ENCODE measurements around the gene NKAIN2.

Gene NKAIN2

DNA sequence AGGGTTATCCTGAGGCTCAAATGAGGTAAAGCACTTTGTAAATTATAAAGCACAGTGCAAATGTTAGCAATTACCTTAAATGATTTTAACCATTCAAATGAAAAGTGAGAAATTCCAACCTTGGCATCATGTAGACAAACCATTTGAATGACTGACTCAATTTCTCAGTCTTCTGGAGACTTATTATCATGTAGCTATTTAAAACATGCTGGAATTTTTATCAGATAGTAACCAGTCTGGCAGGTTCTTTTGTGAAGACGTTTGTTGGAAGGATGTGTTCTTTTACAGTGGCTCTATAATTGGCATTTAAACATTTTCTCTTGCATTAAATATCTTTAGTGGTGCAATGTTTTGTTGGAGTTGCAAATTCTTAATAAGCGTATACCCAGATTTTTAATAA, 386.6 kb downstream of the NKAIN2 start:
- no peaks in the 10 kb centered on the region for H3K9me3 ChIP-seq (ENCODE audit: control insufficient read depth, low read depth, low read length)
- H3K36me3 ChIP-seq (ENCODE audit: control insufficient read depth, low read depth, low read length) = no peaks in the 10 kb centered on the region
- no peak overlapping the region for H3K27ac ChIP-seq (ENCODE audit: low read length)
- H3K4me3 ChIP-seq (ENCODE audit: low read length) = no peak overlapping the region
- H3K27me3 ChIP-seq (ENCODE audit: control insufficient read depth, insufficient read depth, low read length) = no peaks in the 10 kb centered on the region
- H3K9ac ChIP-seq (ENCODE audit: low read length) = no peak overlapping the region
- H3K4me1 ChIP-seq (ENCODE audit: control insufficient read depth, low read depth, low read length) = peaks cover 8% of the 10 kb centered on the region

DNA sequence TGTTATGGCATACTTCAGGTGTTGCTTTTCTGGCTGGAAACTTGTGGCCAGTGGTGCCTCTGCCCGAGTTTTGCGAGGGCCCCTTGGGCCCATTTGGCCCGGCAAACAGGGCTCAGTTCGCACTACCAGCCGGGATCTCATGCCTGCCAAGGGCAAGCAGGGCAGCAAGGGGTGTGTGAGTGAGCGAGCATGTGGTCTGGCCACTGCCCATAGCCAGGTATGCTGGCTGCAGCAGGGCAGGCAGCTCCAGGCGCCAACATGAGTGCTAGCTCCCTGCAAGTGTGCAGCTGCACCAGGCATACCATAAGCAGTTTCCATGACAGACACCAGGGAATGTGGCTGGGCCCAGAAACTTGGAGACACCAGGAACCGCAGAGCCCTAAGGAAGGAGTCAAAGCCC, 389.5 kb downstream of the NKAIN2 start:
- Histone ChIP-seq H3K27me3 (ENCODE audit: control insufficient read depth, insufficient read depth, low read length) (no peaks in the 10 kb centered on the region), H3K4me1 (ENCODE audit: control insufficient read depth, low read depth, low read length) (peaks cover 11% of the 10 kb centered on the region), H3K9me3 (ENCODE audit: control insufficient read depth, low read depth, low read length) (no peaks in the 10 kb centered on the region), H3K27ac (ENCODE audit: low read length) (no peak overlapping the region), H3K9ac (ENCODE audit: low read length) (no peak overlapping the region), H3K4me3 (ENCODE audit: low read length) (no peak overlapping the region), H3K36me3 (ENCODE audit: control insufficient read depth, low read depth, low read length) (no peaks in the 10 kb centered on the region)

GRCh38 chr6:124197148-124197547, 393.5 kb downstream of the NKAIN2 start:
- H3K36me3 ChIP-seq (ENCODE audit: control insufficient read depth, low read depth, low read length) = no peaks in the 10 kb centered on the region

GRCh38 chr6:124199286-124199685, 395.6 kb downstream of the NKAIN2 start:
- Histone ChIP-seq H3K4me3 (ENCODE audit: low read length) (no peak overlapping the region), H3K4me1 (ENCODE audit: control insufficient read depth, low read depth, low read length) (peaks cover 4% of the 10 kb centered on the region)

More at GRCh38 chr6:124197148-124197547, 393.5 kb downstream of the NKAIN2 start:
- Histone ChIP-seq H3K27ac (ENCODE audit: low read length) (no peak overlapping the region), H3K4me1 (ENCODE audit: control insufficient read depth, low read depth, low read length) (peaks cover 4% of the 10 kb centered on the region), H3K4me3 (ENCODE audit: low read length) (no peak overlapping the region), H3K27me3 (ENCODE audit: control insufficient read depth, insufficient read depth, low read length) (no peaks in the 10 kb centered on the region), H3K9ac (ENCODE audit: low read length) (no peak overlapping the region), H3K9me3 (ENCODE audit: control insufficient read depth, low read depth, low read length) (no peaks in the 10 kb centered on the region)

DNA sequence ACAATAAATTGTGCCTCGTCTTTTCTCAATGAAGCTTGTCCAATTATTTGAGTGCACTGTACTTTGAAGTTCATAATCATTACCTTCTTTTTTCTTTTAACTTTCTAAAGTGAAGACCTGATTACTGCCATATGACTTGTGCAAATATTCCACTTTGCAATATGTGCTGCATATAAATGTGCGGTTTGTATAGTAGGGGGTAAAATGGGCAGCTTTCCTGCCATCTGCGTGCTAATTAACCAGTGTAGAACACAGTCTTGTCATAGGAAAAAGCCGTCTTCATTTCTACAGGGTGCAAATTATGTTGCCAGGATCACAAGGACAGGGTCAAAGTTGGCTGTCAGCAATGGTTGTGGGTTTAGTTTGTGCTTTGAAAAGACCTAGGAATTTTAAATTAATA, 397.0 kb downstream of the NKAIN2 start:
- Histone ChIP-seq H3K36me3 (ENCODE audit: control insufficient read depth, low read depth, low read length) (no peaks in the 10 kb centered on the region), H3K27ac (ENCODE audit: low read length) (no peak overlapping the region), H3K9me3 (ENCODE audit: control insufficient read depth, low read depth, low read length) (no peaks in the 10 kb centered on the region), H3K9ac (ENCODE audit: low read length) (no peak overlapping the region), H3K4me3 (ENCODE audit: low read length) (no peak overlapping the region), H3K27me3 (ENCODE audit: control insufficient read depth, insufficient read depth, low read length) (no peaks in the 10 kb centered on the region), H3K4me1 (ENCODE audit: control insufficient read depth, low read depth, low read length) (no peaks in the 10 kb centered on the region)

More at GRCh38 chr6:124199286-124199685, 395.6 kb downstream of the NKAIN2 start:
- H3K27ac ChIP-seq (ENCODE audit: low read length) = no peak overlapping the region
- H3K9ac ChIP-seq (ENCODE audit: low read length) = no peak overlapping the region
- no peaks in the 10 kb centered on the region for H3K36me3 ChIP-seq (ENCODE audit: control insufficient read depth, low read depth, low read length)
- no peaks in the 10 kb centered on the region for H3K9me3 ChIP-seq (ENCODE audit: control insufficient read depth, low read depth, low read length)
- H3K27me3 ChIP-seq (ENCODE audit: control insufficient read depth, insufficient read depth, low read length) = no peaks in the 10 kb centered on the region

- H3K4me3 ChIP-seq (ENCODE audit: low read length) = no peak overlapping the region
- no peaks in the 10 kb centered on the region for H3K4me1 ChIP-seq (ENCODE audit: control insufficient read depth, low read depth, low read length)
- H3K27me3 ChIP-seq (ENCODE audit: control insufficient read depth, insufficient read depth, low read length) = no peaks in the 10 kb centered on the region
- no peak overlapping the region for H3K9ac ChIP-seq (ENCODE audit: low read length)
- H3K27ac ChIP-seq (ENCODE audit: low read length) = no peak overlapping the region
- H3K9me3 ChIP-seq (ENCODE audit: control insufficient read depth, low read depth, low read length) = no peaks in the 10 kb centered on the region
- H3K36me3 ChIP-seq (ENCODE audit: control insufficient read depth, low read depth, low read length) = no peaks in the 10 kb centered on the region
Observed at GRCh38 chr6:124203101-124203811, 399.6 kb downstream of the NKAIN2 start.

DNA sequence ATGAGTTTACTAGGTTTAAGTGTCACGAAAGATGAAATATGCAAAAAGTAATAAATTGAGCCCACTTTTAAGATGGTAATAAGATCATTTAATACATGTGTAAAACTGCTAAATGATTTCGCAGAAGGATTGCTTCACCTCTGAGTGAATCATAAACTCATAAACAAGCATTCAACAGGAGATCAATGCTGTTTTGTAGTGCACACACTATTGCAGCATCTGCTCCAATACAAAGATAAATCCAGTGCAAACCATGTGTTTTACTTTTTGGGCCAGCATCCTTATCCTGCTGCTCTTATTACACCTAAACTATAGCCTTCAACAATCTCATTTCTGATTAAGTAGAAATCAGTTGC, 400.1 kb downstream of the NKAIN2 start:
- H3K36me3 ChIP-seq (ENCODE audit: control insufficient read depth, low read depth, low read length) = no peaks in the 10 kb centered on the region
- H3K27ac ChIP-seq (ENCODE audit: low read length) = no peak overlapping the region
- no peak overlapping the region for H3K4me3 ChIP-seq (ENCODE audit: low read length)
- no peak overlapping the region for H3K9ac ChIP-seq (ENCODE audit: low read length)
- no peaks in the 10 kb centered on the region for H3K4me1 ChIP-seq (ENCODE audit: control insufficient read depth, low read depth, low read length)
- no peaks in the 10 kb centered on the region for H3K9me3 ChIP-seq (ENCODE audit: control insufficient read depth, low read depth, low read length)
- H3K27me3 ChIP-seq (ENCODE audit: control insufficient read depth, insufficient read depth, low read length) = no peaks in the 10 kb centered on the region

DNA sequence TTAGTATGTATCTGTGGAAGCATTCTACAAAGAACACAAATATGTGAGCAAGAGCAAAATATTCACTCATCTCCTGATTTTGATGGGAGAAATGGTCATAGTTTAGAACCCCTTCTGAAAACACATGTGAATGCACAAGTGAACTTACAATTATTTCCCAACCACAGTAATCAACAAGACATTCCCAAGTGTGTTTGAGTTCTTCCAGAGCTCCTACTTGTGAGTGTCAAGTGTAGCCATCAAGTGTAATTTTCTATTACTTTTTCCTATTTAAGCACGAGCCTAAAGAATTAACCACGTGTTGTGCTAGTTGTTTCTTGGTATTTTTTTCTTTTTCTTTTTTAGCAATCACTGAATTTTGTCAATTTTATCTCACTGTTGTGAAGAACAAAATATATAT, 402.3 kb downstream of the NKAIN2 start:
- Histone ChIP-seq H3K9ac (ENCODE audit: low read length) (no peak overlapping the region), H3K27me3 (ENCODE audit: control insufficient read depth, insufficient read depth, low read length) (no peaks in the 10 kb centered on the region), H3K4me1 (ENCODE audit: control insufficient read depth, low read depth, low read length) (no peaks in the 10 kb centered on the region), H3K4me3 (ENCODE audit: low read length) (no peak overlapping the region), H3K27ac (ENCODE audit: low read length) (no peak overlapping the region), H3K36me3 (ENCODE audit: control insufficient read depth, low read depth, low read length) (no peaks in the 10 kb centered on the region), H3K9me3 (ENCODE audit: control insufficient read depth, low read depth, low read length) (no peaks in the 10 kb centered on the region)

GRCh38 chr6:124223611-124224345, 420.1 kb downstream of the NKAIN2 start:
- Histone ChIP-seq H3K27me3 (ENCODE audit: control insufficient read depth, insufficient read depth, low read length) (no peaks in the 10 kb centered on the region), H3K9ac (ENCODE audit: low read length) (no peak overlapping the region), H3K36me3 (ENCODE audit: control insufficient read depth, low read depth, low read length) (no peaks in the 10 kb centered on the region), H3K4me1 (ENCODE audit: control insufficient read depth, low read depth, low read length) (peaks cover 7% of the 10 kb centered on the region), H3K27ac (ENCODE audit: low read length) (no peak overlapping the region), H3K9me3 (ENCODE audit: control insufficient read depth, low read depth, low read length) (no peaks in the 10 kb centered on the region), H3K4me3 (ENCODE audit: low read length) (no peak overlapping the region)

DNA sequence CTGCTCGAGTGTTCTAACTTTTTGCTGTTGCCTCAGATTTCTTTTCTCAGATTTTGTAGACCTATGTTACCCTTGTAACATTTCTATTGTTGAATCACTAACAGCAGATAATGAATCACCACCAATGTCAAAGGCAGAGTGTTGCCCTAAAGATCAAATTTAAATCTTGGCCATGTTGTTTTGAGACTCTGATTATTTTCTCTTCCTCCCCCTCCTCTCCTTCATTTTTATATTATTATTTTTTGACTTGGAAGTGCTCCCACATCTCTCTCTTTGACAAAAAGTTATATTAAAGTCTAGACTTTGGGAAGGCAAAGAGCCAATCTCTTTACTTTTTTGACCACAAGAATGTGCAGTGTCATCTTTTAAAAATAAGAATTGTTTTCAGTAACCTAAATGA, 422.7 kb downstream of the NKAIN2 start:
- Histone ChIP-seq H3K4me3 (ENCODE audit: low read length) (no peak overlapping the region), H3K27me3 (ENCODE audit: control insufficient read depth, insufficient read depth, low read length) (no peaks in the 10 kb centered on the region), H3K9me3 (ENCODE audit: control insufficient read depth, low read depth, low read length) (no peaks in the 10 kb centered on the region), H3K36me3 (ENCODE audit: control insufficient read depth, low read depth, low read length) (no peaks in the 10 kb centered on the region), H3K4me1 (ENCODE audit: control insufficient read depth, low read depth, low read length) (peaks cover 7% of the 10 kb centered on the region), H3K27ac (ENCODE audit: low read length) (no peak overlapping the region), H3K9ac (ENCODE audit: low read length) (no peak overlapping the region)

DNA sequence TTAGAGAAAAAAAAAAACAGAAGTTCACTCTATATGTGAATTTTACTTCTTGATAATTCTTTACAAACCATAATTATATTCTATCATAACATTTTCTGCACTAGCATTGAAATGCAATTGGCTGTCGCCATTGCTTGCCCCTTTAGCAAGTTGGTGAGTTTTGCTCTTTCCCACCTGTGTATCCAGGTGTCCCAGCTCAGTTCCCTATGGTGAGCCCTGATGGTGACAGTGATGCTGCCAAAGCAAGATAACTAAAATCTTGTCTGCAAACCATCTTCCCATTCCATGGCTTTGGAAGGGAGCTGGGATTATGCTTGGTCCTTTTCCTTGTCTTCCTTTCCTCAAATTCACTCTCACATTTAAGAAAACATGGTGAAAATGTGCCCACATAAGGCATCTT, 429.6 kb downstream of the NKAIN2 start:
- Histone ChIP-seq H3K4me3 (ENCODE audit: low read length) (no peak overlapping the region), H3K9me3 (ENCODE audit: control insufficient read depth, low read depth, low read length) (no peaks in the 10 kb centered on the region), H3K27me3 (ENCODE audit: control insufficient read depth, insufficient read depth, low read length) (no peaks in the 10 kb centered on the region), H3K4me1 (ENCODE audit: control insufficient read depth, low read depth, low read length) (no peaks in the 10 kb centered on the region), H3K36me3 (ENCODE audit: control insufficient read depth, low read depth, low read length) (no peaks in the 10 kb centered on the region), H3K9ac (ENCODE audit: low read length) (no peak overlapping the region), H3K27ac (ENCODE audit: low read length) (no peak overlapping the region)

DNA sequence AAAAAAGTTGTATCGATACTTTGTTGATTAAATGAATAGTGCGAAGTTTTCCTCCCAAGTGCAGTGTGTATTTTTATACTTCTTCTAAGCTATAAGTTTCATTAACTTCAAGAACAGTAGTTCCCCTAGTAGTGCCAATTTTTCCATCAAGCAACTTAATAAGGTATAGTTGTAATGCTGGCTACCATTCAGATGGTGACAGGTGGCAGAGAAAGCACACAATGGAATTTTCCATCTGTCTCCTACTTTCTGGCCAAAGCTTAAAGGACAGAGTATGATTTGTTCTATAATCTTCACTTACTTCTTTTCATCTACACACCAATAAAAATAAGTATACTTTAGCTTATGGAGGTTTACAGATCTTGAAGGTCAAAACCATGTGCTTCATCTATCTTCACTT, 431.1 kb downstream of the NKAIN2 start:
- no peaks in the 10 kb centered on the region for H3K9me3 ChIP-seq (ENCODE audit: control insufficient read depth, low read depth, low read length)
- no peaks in the 10 kb centered on the region for H3K27me3 ChIP-seq (ENCODE audit: control insufficient read depth, insufficient read depth, low read length)
- no peak overlapping the region for H3K27ac ChIP-seq (ENCODE audit: low read length)
- no peak overlapping the region for H3K4me3 ChIP-seq (ENCODE audit: low read length)
- no peak overlapping the region for H3K9ac ChIP-seq (ENCODE audit: low read length)
- H3K4me1 ChIP-seq (ENCODE audit: control insufficient read depth, low read depth, low read length) = no peaks in the 10 kb centered on the region
- no peaks in the 10 kb centered on the region for H3K36me3 ChIP-seq (ENCODE audit: control insufficient read depth, low read depth, low read length)
